ENCODE results near the gene CACNG6. TPM values are rescaled to one million over a fixed set of nuclear protein-coding genes. Genes with fewer than 3 reads are reported as not detected.

The CACNG6 gene
- total RNA-seq, 4 donors from 2014 or later: 25.2 to 50.3 (median 31.0) TPM

GRCh38 chr19:53966931-53967330 is 24.5 kb upstream of the CACNG6 start:
- Histone ChIP-seq H3K27me3 (peaks cover 17 to 37% (median 24%) of the 10 kb centered on the region in 3 donors), H3K4me1 (no peaks in the 10 kb centered on the region), H3K4me3 (no peak overlapping the region), H3K36me3 (no peaks in the 10 kb centered on the region), H3K9me3 (no peaks in the 10 kb centered on the region), H3K27ac (no peak overlapping the region)
- ATAC-seq: no peak
- DNase-seq: no peak
- intact Hi-C loops (cut with DNase I; ENCODE audit: low total_unique reads) (no loop called here), in situ Hi-C loops (cut with MboI; ENCODE audit: low sequenced_read_pairs in 4 of 4) (no loop called here)
- TF ChIP-seq POLR2A (IDR thresholded peaks at IDR 0.05): no peak
- TF ChIP-seq, protein P1, sequence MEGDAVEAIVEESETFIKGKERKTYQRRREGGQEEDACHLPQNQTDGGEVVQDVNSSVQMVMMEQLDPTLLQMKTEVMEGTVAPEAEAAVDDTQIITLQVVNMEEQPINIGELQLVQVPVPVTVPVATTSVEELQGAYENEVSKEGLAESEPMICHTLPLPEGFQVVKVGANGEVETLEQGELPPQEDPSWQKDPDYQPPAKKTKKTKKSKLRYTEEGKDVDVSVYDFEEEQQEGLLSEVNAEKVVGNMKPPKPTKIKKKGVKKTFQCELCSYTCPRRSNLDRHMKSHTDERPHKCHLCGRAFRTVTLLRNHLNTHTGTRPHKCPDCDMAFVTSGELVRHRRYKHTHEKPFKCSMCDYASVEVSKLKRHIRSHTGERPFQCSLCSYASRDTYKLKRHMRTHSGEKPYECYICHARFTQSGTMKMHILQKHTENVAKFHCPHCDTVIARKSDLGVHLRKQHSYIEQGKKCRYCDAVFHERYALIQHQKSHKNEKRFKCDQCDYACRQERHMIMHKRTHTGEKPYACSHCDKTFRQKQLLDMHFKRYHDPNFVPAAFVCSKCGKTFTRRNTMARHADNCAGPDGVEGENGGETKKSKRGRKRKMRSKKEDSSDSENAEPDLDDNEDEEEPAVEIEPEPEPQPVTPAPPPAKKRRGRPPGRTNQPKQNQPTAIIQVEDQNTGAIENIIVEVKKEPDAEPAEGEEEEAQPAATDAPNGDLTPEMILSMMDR (IDR thresholded peaks at IDR 0.05 in 4 of 5, conservative IDR thresholded peaks at IDR 0.05 in 1 of 5): no peak

DNA sequence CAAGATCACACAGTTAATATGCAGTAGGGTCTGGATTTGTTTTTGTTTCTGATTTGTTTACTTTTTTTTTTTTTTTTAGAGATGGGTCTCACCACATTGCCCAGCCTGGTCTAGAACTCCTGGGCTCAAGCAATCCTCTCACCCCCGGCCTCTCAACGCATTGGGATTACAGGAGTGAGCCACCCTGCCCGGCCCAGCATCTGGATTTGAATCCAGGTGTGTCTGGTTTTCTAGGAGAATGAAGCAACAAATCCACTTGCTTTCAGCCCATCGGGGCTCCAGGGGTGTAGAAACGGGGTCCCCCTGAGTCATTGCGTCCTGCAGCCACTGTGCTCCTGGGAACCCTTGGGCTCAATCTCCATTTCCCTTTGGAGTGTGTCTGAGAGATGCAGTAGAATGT is 22.1 kb upstream of the CACNG6 start:
- no peaks in the 10 kb centered on the region for H3K4me1 ChIP-seq
- no peak overlapping the region for H3K27ac ChIP-seq
- in situ Hi-C loops (cut with MboI; ENCODE audit: low sequenced_read_pairs in 4 of 4): no loop called here
- no peaks in the 10 kb centered on the region for H3K9me3 ChIP-seq
- peaks cover 5 to 20% (median 10%) of the 10 kb centered on the region in 3 donors for H3K27me3 ChIP-seq
- H3K36me3 ChIP-seq: no peaks in the 10 kb centered on the region
- DNase-seq (no peak), ATAC-seq (no peak)
- H3K4me3 ChIP-seq: no peak overlapping the region
- TF ChIP-seq POLR2A (IDR thresholded peaks at IDR 0.05): no peak
- TF ChIP-seq, protein P1 (IDR thresholded peaks at IDR 0.05 in 4 of 5, conservative IDR thresholded peaks at IDR 0.05 in 1 of 5): no peak
- intact Hi-C loops (cut with DNase I; ENCODE audit: low total_unique reads): no loop called here

- intact Hi-C loops (cut with DNase I; ENCODE audit: low total_unique reads) (no loop called here), in situ Hi-C loops (cut with MboI; ENCODE audit: low sequenced_read_pairs in 4 of 4) (loop anchor here in 1 of 4 donors (10.0 kb wide), 1 partner anchor 143 kb away; the partner anchor contains the start of genes PRPF31 and TFPT)
- Histone ChIP-seq H3K36me3 (no peaks in the 10 kb centered on the region), H3K27ac (no peak overlapping the region), H3K9me3 (no peaks in the 10 kb centered on the region), H3K4me1 (no peaks in the 10 kb centered on the region), H3K27me3 (peaks cover 0 to 4% (median 0%) of the 10 kb centered on the region in 3 donors), H3K4me3 (no peak overlapping the region)
- no peak for TF ChIP-seq POLR2A (IDR thresholded peaks at IDR 0.05)
- TF ChIP-seq, protein P1 (IDR thresholded peaks at IDR 0.05 in 4 of 5, conservative IDR thresholded peaks at IDR 0.05 in 1 of 5): no peak
- DNase-seq: no peak
- ATAC-seq: no peak
Measured at GRCh38 chr19:53971673-53972072, 19.8 kb upstream of the CACNG6 start.

DNA sequence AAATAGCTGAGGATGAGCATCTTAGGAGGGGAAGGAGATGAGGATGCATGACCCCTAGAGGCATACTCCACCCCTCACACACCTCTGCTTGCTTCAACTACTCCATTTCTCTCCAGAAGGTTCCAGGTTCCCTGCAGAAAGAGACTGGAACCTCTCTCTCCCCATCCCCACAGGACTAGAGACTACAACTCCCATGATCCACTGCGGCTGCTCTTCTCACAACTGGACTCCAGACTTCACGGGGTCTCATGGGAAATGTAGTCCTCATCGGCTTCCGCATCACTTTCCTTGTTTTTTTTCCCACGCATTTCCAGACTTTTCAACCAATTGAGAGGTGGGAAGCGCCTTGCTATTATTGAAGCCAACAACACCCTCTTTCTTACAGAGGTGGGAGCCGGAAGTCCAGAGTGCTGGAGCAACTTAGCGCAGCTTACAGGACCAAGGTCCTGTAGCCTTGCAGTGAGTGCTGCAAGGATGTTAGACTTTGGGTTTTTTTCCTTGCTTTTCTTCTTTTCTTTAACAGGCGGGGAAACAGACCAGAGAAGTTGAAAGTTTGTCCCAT is 13.9 kb upstream of the CACNG6 start:
- no peaks in the 10 kb centered on the region for H3K36me3 ChIP-seq
- ATAC-seq (peak; percentile 69 to 81), DNase-seq (peak; percentile 76 to 77)
- peaks cover 13 to 18% of the 10 kb centered on the region in 2 donors for H3K4me1 ChIP-seq
- intact Hi-C loops (cut with DNase I; ENCODE audit: low total_unique reads): loop anchor here (1.0 to 5.0 kb wide), 4 partner anchors 125 to 545 kb away; partner anchors contain the start of genes NDUFA3, OSCAR, PRPF31 and RPS9
- H3K27me3 ChIP-seq: peaks cover 0 to 19% (median 5%) of the 10 kb centered on the region in 3 donors
- peak overlapping the region; percentile 49 to 72 (median 68) for H3K27ac ChIP-seq
- H3K4me3 ChIP-seq: peak overlapping the region; percentile 48 to 59 (median 53)
- H3K9me3 ChIP-seq: no peaks in the 10 kb centered on the region
- TF ChIP-seq, protein P1 (IDR thresholded peaks at IDR 0.05 in 4 of 5, conservative IDR thresholded peaks at IDR 0.05 in 1 of 5): no peak
- no peak for TF ChIP-seq POLR2A (IDR thresholded peaks at IDR 0.05)
- in situ Hi-C loops (cut with MboI; ENCODE audit: low sequenced_read_pairs in 4 of 4): loop anchor here in 1 of 4 donors (10.0 kb wide), 1 partner anchor 137 kb away; the partner anchor contains the start of genes PRPF31 and TFPT

Measured in gastrocnemius medialis (tissue), 4 donors.